Upper lobe of left lung (tissue), 6 donors: ENCODE data around the gene SMYD2. TPM values are rescaled to one million over a fixed set of nuclear protein-coding genes. Genes with fewer than 3 reads are reported as not detected.

ENCODE experiments used
- ATAC-seq, 2 donors: fragments of 200-7000 bp; cut with Tn5 transposase; one replicate each; pipeline ENCODE4 v1.9.1; 2022; ENCODE audit warnings: mild to moderate bottlenecking in 2 of 2, moderate library complexity in 2 of 2; ENCODE audit not compliant: low FRiP score in 2 of 2
- DNase-seq, 2 donors: peaks; one replicate each; pipeline ENCODE4 v3.0.0-alpha.2; 2019 to 2020
- H3K27ac ChIP-seq, 4 donors: fragments of 200-600 bp; sonication (generic); one replicate each; pipeline ENCODE4 v1.5.1; 2016 to 2019
- H3K27me3 ChIP-seq, 4 donors: fragments of 200-600 bp; sonication (generic); one replicate each; pipeline ENCODE4 v1.5.1; 2017 to 2019
- H3K36me3 ChIP-seq, 4 donors: fragments of 200-600 bp; sonication (generic); one replicate each; pipeline ENCODE4 v1.5.1; 2016 to 2019
- H3K4me1 ChIP-seq, 4 donors: fragments of 200-600 bp; sonication (generic); one replicate each; pipeline ENCODE4 v1.5.1; 2018 to 2019
- H3K4me3 ChIP-seq, 4 donors: fragments of 200-600 bp; sonication (generic); one replicate each; pipeline ENCODE4 v1.5.1; 2017 to 2019; ENCODE audit warnings: mild to moderate bottlenecking in 2 of 4, moderate library complexity in 1 of 4
- H3K9me3 ChIP-seq, 4 donors: fragments of 200-600 bp; sonication (generic); one replicate each; pipeline ENCODE4 v1.5.1; 2018 to 2019
- CTCF ChIP-seq, 6 experiments: fragments of 450-650 bp in 4 of 6; fragments of 200-600 bp in 2 of 6; sonication (generic) in 2 of 6; IDR thresholded peaks; one replicate each; pipeline ENCODE4 v1.5.1; 2016 to 2019; ENCODE audit warnings: antibody characterized with exemption in 6 of 6
- EP300 ChIP-seq, 4 donors: sonication (generic); formaldehyde crosslinking; IDR thresholded peaks; one replicate each; pipeline ENCODE4 v1.5.1; 2017; ENCODE audit warnings: antibody characterized with exemption in 4 of 4, control low read depth in 2 of 4
- POLR2A ChIP-seq, 4 donors: fragments of 450-650 bp; IDR thresholded peaks; one replicate each; pipeline ENCODE4 v1.5.1; 2016 to 2017; ENCODE audit warnings: antibody characterized with exemption in 4 of 4, mild to moderate bottlenecking in 2 of 4
- POLR2AphosphoS5 ChIP-seq, 2 donors: sonication (generic); formaldehyde crosslinking; IDR thresholded peaks; one replicate each; pipeline ENCODE4 v1.5.1; 2017; ENCODE audit warnings: antibody characterized with exemption in 2 of 2
- WGBS, 2 donors: methylation state at CpG; one replicate each; pipeline ENCODE4 v1.1.5; 2017 to 2018; 5-methylcytosine and 5-hydroxymethylcytosine counted together
- total RNA-seq, 6 donors: library from RNA; depleted of rRNA in 4 of 6; stranded (reverse); fragments of >200 nt in 4 of 6; gene quantifications; one replicate each; pipeline versions ENCODE4 v1.1.0 to v1.2.1, GENCODE V29; 2016 to 2021
- donor health status: DM: no; HTN: no; CAD: no; lungs with moderate emphysema.
- donor health status: DM: no; HTN: yes; CAD: no; lungs with severe emphysema.

Gene SMYD2
- total RNA-seq, 6 donors from 2014 or later = 22.6 to 52.9 (median 34.8) TPM

- ATAC-seq (no peak), DNase-seq (no peak)
- WGBS, 2 donors = 87 to 94% methylated on average over 7 of the region's 7 CpGs
- H3K36me3 ChIP-seq = peaks cover 5 to 53% (median 14%) of the 10 kb centered on the region in 4 donors
- no peaks in the 10 kb centered on the region for H3K9me3 ChIP-seq
- no peak overlapping the region for H3K4me3 ChIP-seq
- H3K27me3 ChIP-seq = no peaks in the 10 kb centered on the region
- no peaks in the 10 kb centered on the region for H3K4me1 ChIP-seq
- H3K27ac ChIP-seq = no peak overlapping the region
- no peak for TF ChIP-seq EP300 (IDR thresholded peaks at IDR 0.05)
- TF ChIP-seq CTCF (IDR thresholded peaks at IDR 0.05) = no peak
- TF ChIP-seq POLR2A (IDR thresholded peaks at IDR 0.05) = no peak
- no peak for TF ChIP-seq POLR2AphosphoS5 (IDR thresholded peaks at IDR 0.05)
Observed at GRCh38 chr1:214386333-214386732, 105.4 kb downstream of the SMYD2 start.
